HS-27A (cell line): ENCODE measurements around the gene CRB3.
"Not testable (repeated sequence)": the region's sequence is repeated elsewhere in the genome, so short reads cannot be mapped to it uniquely, and the experiment has no call there.

Experiments
- DNase-seq: peaks from one replicate; pipeline ENCODE4 v3.0.0-alpha.2; 2012; ENCODE audit warnings: low read depth, missing footprints

Gene CRB3

GRCh38 chr19:6464070-6464873 is at the start of gene CRB3:
TSS of gene CRB3 (plus strand) at chr19:6464271. CDS start at chr19:6464702, 431 bp downstream.
- DNase-seq: no peak

- DNase-seq: no peak
Measured at GRCh38 chr19:6414793-6415590, 49.1 kb upstream of the CRB3 start.

- no peak for DNase-seq
Measured at GRCh38 chr19:6415591-6416190, 48.4 kb upstream of the CRB3 start.

- no peak for DNase-seq
Measured at GRCh38 chr19:6416658-6417405, 47.2 kb upstream of the CRB3 start.

- no peak for DNase-seq
Measured at GRCh38 chr19:6417713-6418561, 46.1 kb upstream of the CRB3 start.

- no peak for DNase-seq
Measured at GRCh38 chr19:6418562-6418932, 45.5 kb upstream of the CRB3 start.

- no peak for DNase-seq
Measured at GRCh38 chr19:6421075-6422014, 42.7 kb upstream of the CRB3 start.

- DNase-seq: no peak
Measured at GRCh38 chr19:6423499-6424194, 40.4 kb upstream of the CRB3 start.

GRCh38 chr19:6424195-6424938 is 39.7 kb upstream of the CRB3 start, which contains the start of gene KHSRP:
TSS of gene KHSRP (minus strand) at chr19:6424811. CDS start at chr19:6424701, 110 bp downstream.
- no peak for DNase-seq

GRCh38 chr19:6424939-6425731 is 38.9 kb upstream of the CRB3 start:
- peak; percentile 99 for DNase-seq

GRCh38 chr19:6425732-6426620 is 38.1 kb upstream of the CRB3 start:
- DNase-seq: no peak

- DNase-seq: no peak
Measured at GRCh38 chr19:6427131-6427530, 36.9 kb upstream of the CRB3 start.

GRCh38 chr19:6428692-6429418 is 35.2 kb upstream of the CRB3 start:
- not testable (repeated sequence) for DNase-seq

GRCh38 chr19:6429419-6430221 is 34.5 kb upstream of the CRB3 start:
- no peak for DNase-seq

GRCh38 chr19:6431891-6432290 is 32.2 kb upstream of the CRB3 start:
- no peak for DNase-seq
